Stimulated activated CD4-positive, alpha-beta T cell treated with anti-CD3 and anti-CD28 coated beads, Interleukin-12 subunit alpha, Interleukin-12 subunit beta, amount 100 ng/mL, for 24 hours (primary cell): ENCODE results near the gene DOCK2.
"Not testable (repeated sequence)": the region's sequence is repeated elsewhere in the genome, so short reads cannot be mapped to it uniquely, and the experiment has no call there.

Experiments used
- DNase-seq, 2 experiments: peaks; one replicate each; pipeline ENCODE4 v3.0.0-alpha.2; 2020; ENCODE audit warnings: low read depth in 2 of 2

The DOCK2 gene

DNA sequence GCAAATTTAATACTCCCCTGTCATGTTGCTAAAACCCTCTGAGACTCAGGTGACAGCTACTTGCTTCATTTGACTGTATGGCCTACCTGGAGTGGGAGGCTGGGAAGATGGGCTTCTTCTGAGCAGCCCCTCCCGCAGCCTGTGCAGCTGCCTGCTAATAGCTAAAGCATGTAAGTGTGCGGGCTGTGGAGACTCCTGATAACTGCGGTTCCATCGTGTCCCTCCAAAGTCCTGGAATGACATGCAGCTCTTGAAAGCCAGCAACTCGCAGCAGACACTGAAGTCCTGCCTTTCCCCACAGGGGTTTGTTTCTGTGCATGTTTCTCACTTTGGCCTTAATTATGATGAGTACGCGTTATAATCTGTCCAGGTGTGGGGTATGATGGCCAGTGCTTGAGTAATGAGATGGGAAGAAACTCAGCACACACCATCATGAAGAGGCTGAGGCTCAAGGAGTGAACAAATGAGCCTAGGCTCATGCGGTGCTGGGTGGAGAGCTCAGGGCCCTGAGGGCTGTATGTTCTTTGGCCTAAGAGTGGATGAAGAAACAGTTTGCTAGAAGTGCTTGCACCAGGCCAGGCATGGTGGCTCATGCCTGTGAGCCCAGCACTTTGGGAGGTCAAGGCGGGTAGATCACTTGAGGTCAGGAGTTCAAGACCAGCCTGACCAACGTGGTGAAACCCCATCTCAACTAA, 119.1 kb downstream of the DOCK2 start:
- DNase-seq = no peak

GRCh38 chr5:169757016-169757415, 119.9 kb downstream of the DOCK2 start:
- DNase-seq = no peak

DNA sequence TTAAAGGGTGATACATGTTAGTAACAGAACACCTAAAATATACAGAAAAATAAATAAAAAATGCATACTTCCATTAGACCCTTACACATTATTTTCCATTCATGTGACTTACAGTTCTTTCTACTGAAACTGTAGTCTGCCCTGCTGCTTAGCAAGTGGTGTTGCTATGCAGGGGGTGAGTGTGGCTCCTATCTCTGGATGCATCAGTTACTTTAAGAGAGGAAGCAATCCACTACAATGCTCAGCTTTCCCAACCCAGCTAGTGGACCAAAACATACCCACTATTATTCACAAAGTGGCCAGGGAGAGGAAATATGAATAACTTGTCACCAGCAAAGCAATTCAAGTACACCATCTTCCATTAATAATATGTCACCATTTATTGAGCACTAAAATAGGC, 121.8 kb downstream of the DOCK2 start:
- DNase-seq = no peak

DNA sequence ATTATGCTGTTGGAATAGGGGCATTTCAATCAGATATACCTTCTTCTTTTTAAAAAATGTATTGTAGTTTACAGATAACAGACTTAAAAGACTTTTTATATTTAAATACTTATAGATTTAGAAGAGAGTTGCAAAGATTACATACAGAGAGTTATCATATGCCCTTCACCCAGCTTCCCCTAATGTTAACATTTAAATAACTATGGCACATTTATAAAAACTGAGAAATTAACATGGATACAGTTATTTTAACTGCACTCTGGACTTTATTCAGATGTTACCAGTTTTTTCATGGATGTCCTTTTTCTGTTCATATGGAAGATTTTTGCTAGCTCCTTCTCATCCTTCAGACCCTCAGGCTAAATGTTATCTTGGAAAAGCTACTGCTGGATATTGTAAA, 123.2 kb downstream of the DOCK2 start:
- DNase-seq = no peak

DNA sequence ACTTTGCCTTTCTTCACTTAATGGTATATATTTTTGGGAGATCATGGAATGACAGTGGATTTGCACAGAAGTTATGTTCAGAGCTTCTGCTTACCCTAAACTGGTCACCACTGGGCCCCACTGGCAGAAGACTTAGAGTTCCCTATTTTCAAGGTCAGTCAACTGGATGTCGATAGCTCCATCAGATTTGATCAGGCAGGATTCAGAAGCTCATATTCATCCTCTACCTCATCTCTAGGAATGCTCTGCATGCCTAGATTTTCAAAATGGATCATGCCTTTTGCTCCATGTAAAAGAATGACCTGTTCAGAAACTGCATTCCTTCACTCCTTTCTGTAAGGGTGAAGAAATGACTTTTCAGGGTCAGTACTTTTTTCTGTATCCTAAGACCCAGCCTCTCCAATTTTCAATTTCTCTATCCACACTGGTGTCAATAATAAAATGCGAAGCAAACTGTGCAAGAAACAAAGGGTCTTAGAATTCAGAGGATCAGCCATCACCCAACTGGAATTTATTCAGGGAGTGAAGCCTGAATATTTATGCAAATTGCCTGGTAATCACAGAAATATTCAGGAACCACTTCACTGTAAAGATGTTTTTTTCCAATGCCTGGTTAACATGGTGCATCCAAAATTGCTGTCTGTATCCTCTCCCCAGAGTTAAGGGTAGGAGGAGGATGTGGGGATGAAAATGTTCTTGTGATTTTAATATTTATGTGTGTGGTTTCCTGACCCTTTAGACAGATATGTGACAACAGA, 125.4 kb downstream of the DOCK2 start:
- DNase-seq = no peak

DNA sequence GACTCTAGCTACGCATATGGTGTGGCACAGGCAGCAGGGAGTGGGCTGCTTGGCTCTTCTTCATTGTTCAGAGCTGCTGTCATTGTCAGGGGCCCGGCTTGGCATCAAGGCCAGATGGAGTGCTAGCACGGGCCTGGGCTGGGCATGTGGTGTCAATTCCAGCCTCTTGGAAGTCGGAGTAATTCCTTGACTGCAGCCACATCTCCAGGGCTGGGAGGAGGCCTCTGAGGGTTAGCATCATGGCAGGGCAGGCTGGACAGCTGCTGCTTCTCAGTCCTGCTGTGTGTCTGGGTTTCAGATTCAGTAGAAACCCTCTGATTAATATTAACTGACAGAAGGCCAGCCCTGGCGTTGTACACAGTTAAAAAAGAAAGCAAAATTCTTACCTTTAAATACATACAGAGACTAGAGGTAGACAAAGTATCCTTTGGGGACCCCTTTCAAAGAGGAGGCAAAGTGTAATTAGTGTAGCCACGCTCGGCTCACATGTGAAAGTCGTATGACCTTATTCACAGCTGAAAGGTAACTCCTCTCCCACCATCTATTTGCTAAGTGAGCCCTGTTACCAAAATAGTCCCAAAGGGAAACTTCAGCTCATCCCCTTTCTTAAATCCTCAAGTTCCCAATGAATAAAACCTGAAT, 126.4 kb downstream of the DOCK2 start:
- no peak for DNase-seq

GRCh38 chr5:169764018-169764378, 126.9 kb downstream of the DOCK2 start:
- DNase-seq = no peak

DNA sequence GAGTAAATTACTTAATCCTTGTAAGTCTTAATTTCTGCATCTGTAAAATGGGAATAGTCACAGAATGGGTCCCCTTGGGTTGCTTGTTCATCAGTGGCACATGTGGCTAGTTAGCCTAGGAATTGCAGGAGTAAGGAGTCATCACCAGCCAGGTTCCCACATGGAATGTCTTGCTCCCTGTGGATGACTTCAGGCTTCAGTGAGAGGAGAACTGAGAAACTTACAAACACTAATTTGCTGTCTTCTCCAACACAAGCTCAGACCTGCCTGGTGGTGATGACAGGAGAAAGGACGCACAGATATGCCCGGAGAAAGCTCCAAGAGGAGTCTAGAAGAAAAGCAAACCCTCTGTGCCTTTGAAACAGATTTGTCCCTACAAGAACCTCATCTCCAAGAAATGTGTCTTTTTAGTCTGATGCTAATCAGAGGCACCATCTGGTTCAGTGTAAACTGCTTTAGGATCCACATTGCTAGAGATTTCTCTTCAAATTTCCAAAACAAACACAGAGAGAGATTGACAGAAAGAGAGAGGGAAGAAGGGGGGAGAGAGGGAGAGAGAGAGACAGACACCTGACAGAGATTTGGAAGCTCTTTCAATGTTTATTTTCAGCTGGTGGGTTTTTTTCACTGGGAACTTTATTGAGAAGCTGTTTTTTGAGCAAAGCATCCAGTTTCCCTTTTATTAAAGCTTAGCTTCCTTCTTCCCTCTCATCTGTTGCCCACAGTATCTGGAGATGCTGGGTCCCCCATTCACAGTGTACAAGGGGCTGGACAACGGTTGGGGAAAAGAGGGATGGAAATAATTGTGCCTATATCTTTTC, 128.3 kb downstream of the DOCK2 start:
- DNase-seq = no peak

- DNase-seq = not testable (repeated sequence)
These were observed 129.9 kb downstream of the DOCK2 start for GRCh38 chr5:169766943-169767342.

DNA sequence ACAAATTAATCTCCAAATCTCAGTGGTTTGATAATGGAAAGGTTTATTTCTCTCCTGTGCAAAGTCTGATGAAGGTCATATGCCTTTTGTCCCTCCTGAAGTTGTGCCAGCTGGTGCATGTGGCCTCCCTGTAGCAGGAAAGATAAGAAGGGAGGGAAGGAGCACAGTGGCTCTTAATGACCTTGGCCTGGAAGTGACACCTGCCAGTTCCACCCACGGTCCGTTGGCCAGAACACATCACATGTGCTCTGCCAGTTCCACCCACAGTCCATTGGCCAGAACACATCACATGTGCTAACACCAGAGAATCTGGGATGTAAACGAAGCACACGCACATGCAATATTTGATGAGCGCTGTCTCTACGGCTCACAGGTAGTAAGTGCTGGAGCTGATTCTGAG, 130.9 kb downstream of the DOCK2 start:
- no peak for DNase-seq

DNA sequence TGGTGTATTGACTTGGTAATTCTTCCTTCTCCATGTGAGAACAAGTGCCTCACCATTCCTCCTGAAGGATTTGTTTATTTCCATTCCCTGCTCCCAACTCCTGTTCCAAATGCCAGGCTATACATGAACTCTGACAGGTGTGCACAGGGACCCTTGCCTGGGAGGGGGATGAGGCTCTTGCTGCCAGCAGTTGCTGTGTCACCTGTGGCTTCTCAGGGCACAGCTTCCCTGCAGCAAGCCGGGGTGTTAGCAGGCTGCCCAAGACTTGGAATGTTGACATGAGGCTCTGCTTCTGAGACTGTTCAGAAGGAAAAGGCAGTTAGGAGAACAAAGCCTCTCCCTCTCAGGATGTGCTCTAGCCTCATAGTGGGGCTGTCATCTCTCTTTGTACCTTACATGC, 131.3 kb downstream of the DOCK2 start:
- DNase-seq = no peak

DNA sequence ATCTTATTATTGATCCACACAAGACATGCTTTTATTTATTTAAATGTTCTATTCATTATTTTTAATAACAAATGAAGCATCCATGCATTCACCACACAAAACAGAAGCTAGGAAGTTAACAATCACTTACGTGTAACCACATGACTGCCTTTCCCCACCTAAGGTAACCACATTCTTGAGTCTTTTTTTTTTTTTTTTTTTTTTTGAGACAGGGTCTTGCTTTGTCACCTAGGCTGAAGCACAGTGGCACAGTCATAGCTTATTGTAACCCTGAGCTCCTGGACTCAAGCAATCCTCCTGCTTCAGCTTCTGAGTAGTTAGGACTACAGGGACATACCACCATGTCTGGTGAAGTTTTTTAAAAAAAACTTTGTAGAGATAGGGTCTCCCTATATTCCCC, 133.0 kb downstream of the DOCK2 start:
- no peak for DNase-seq

DNA sequence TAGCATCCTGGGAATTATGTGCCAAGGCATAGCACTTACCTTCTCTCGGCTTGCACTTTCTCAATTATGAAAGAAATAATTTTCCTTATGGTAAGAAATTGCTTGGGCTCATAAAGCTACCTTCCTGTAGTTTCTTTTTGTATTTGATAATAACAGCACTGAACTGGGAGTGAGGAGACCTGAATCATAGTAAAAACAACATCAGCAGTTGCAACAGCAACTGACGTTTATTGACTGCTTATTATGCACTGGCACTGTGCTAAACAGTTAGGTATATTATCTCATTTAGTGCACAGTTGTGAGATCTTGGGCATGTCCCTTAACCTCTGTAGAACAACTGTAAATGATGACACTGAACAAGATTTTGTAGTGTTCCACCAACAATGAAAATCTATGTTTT, 135.2 kb downstream of the DOCK2 start:
- no peak for DNase-seq

DNA sequence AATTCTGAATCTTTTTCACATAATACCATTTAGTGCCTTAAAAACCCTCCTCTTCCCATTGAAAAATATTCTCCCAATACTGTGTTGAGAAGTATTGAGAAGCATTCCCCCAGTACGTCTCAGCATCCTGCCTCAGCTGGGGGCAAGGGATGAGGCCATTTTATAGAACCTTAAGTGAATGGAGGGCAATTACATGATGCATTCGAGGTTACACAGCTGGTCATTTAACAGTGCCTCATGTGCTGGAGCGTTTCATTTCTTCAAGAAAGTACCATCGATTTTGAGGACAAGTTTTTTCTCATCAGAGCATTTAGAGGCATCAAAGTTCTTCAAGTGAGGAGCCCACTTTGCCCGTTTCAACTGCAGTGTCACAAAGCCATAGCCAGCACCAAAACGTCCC, 135.6 kb downstream of the DOCK2 start:
- DNase-seq = no peak

- DNase-seq = no peak
These were observed 140.1 kb downstream of the DOCK2 start for GRCh38 chr5:169777159-169777558.

DNA sequence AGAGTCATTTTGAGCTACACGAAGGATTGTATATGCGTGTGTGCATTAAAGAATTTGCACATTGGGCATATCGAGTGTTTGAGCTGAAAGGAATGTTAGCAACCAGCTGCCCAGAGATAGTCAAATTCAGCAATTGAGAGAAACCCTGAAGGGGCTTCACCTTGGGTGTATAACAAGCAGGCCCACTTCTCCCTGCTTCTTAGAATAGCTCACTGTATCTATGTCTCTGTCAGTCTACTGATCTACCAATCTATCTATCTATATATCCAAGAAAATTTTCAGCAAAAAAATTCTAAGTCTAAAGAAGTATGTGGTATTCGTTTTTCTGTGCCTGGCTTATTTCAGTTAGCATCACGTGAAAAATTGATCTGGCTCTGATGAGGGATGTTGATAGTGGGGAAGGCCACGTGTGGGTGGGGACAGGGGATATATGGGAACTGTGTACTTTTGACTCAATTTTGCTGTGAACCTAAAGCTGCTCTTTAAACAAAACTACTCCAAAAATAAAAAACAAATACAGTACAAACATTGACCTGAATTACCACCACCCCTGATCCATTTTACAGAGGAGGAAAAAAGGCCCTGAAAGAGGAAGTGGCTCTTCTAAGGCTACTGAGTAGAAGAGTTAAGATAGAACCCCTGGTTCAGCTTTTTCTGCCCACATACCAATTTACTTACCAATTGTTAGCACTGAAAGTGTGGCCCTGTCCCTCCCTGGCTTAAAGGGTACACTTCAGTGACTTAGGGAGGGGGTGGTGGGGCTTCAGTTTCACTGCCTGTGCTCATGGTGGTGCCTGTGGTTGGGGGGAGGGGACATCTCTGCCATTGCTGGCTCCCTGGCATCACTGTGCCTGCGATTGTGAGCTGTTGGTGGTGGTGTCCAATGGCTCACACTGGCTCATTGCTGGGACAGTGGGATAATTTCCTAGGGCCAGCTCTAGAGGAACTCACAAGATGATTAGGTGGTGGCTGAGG, 141.8 kb downstream of the DOCK2 start:
- no peak for DNase-seq

DNA sequence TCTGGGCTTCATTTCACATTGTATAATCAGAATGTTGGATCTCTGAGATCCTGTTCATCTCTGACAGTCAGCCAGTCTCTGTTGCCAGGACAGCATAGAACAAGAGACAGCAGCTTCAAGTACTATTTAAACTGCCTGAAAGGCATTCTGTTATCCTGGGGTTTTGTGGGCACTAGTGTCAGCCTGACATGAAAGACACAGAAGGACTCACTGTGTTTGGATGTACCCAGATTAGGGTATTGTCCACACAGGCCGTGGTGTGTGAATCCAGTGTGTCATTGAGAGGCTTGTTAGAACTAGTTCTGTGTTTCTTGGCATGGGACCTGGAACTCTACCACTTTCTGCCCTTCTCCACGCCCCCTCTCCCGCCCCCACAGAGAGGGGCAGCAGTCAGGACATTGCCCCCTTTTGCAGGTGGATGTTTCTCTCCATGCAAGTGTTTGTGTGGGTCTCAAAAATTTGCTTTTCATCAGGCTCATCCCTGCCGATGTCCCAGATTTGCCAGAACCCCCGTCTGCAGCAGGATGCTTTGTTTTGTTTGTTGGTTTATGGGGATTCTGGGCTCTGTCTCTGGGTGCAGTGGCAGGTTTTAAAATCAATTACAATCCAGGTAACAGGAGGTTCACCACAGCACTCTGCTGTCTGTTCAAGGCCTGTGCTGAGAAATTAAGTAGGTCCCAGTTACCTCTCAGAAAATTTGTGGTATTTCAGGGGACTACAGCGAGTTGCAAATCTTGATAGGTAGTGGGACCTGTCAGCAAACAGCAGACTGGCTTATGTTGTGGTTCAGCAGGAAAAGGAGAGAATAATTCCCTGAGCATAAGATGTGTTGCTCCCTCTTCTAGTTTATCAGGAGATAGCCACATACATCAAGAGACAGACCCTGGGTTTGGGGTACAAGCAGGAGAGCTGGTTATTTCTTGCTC, 144.6 kb downstream of the DOCK2 start:
- no peak for DNase-seq

GRCh38 chr5:169785771-169786618, 148.9 kb downstream of the DOCK2 start:
- no peak for DNase-seq

- DNase-seq = no peak
These were observed 151.1 kb downstream of the DOCK2 start for GRCh38 chr5:169788168-169788567.
